ENCODE results near the gene SMIM22.

Gene SMIM22

DNA sequence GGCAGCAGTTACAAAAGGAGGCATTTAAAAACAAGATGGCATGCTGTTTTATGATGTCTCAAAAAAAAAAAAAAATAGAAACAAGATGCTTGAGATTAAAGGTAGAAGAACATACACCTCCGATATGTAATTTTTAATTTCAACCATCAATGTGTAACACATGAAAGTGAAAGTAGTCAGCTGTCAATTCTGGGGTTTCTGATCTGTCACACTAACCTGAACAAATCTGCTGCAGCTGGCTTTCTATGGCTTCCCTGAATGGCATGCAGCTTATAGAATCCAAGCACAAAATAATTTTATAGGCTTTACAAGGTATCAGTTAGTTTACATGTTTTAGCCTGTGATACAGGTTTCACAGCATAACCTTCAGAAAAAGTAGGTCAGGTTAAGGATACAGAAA, 38.4 kb downstream of the SMIM22 start:
- H3K27me3 ChIP-seq (replicated peaks in 2 of 5; ENCODE audit: control insufficient read depth in 4 of 5, insufficient read depth in 5 of 5, low read length in 4 of 5), result no peaks in the 10 kb centered on the region
- no peak overlapping the region for H3K4me3 ChIP-seq (ENCODE audit: control insufficient read depth in 1 of 7, extremely low read depth in 1 of 7, insufficient read depth in 4 of 7, low read depth in 2 of 7, low read length in 6 of 7)
- H3K4me1 ChIP-seq (ENCODE audit: control extremely low read depth in 1 of 4, control insufficient read depth in 4 of 4, insufficient read depth in 4 of 4, low read length in 3 of 4), result no peaks in the 10 kb centered on the region
- H3K9me3 ChIP-seq (ENCODE audit: control extremely low read depth in 1 of 5, control insufficient read depth in 4 of 5, insufficient read depth in 2 of 5, low read depth in 1 of 5, low read length in 4 of 5), result no peaks in the 10 kb centered on the region
- ChIA-PET POLR2A (no interaction called here), CTCF (interaction anchor here (2.2 kb wide), 1 partner anchor 9 kb away, joined by 6 read pairs; no protein-coding TSS in a partner anchor)
- DNase-seq, result no peak
- no CpG with 5 or more reads among the region's 1 CpG for WGBS (ENCODE audit: insufficient coverage)
- H3K27ac ChIP-seq (ENCODE audit: insufficient read depth in 1 of 2, low read depth in 1 of 2, low read length in 2 of 2, poor library complexity in 1 of 2, severe bottlenecking in 2 of 2), result no peak overlapping the region
- H3K36me3 ChIP-seq (ENCODE audit: control insufficient read depth in 4 of 4, insufficient read depth in 4 of 4, low read length in 3 of 4), result peaks cover 35 to 78% (median 60%) of the 10 kb centered on the region in 4 experiments

DNA sequence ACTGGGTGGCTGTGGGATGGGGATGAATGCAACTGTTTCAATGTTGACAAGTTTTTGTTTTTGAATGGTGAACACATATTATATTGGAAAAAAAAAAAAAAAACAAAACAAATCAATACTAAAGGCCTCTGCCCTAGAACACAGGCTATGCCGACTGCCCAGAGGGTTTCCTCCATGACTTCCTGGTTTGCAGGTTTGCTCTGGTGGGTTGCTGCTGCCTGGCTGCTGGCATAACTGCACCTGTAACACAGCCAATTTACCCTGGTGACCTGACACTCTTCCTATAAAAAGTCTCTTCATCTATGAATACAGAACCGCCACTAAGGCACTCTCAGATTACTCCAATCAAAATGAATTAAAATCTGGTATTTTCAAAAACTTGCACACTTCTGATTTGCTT, 41.6 kb downstream of the SMIM22 start:
- Histone ChIP-seq H3K9me3 (ENCODE audit: control extremely low read depth in 1 of 5, control insufficient read depth in 4 of 5, insufficient read depth in 2 of 5, low read depth in 1 of 5, low read length in 4 of 5) (no peaks in the 10 kb centered on the region), H3K4me3 (ENCODE audit: control insufficient read depth in 1 of 7, extremely low read depth in 1 of 7, insufficient read depth in 4 of 7, low read depth in 2 of 7, low read length in 6 of 7) (no peak overlapping the region), H3K27ac (ENCODE audit: insufficient read depth in 1 of 2, low read depth in 1 of 2, low read length in 2 of 2, poor library complexity in 1 of 2, severe bottlenecking in 2 of 2) (no peak overlapping the region), H3K36me3 (ENCODE audit: control insufficient read depth in 4 of 4, insufficient read depth in 4 of 4, low read length in 3 of 4) (peaks cover 25 to 80% (median 63%) of the 10 kb centered on the region in 4 experiments), H3K27me3 (replicated peaks in 2 of 5; ENCODE audit: control insufficient read depth in 4 of 5, insufficient read depth in 5 of 5, low read length in 4 of 5) (no peaks in the 10 kb centered on the region), H3K4me1 (ENCODE audit: control extremely low read depth in 1 of 4, control insufficient read depth in 4 of 4, insufficient read depth in 4 of 4, low read length in 3 of 4) (no peaks in the 10 kb centered on the region)
- POLR2A ChIA-PET, result no interaction called here
- DNase-seq, result no peak
- WGBS (ENCODE audit: insufficient coverage), result 92% methylated on average over 2 of the region's 2 CpGs
- CTCF ChIA-PET, result interaction anchor here (0.6 to 1.1 kb wide), 2 partner anchors 10 to 96 kb away, joined by 3 read pairs; no protein-coding TSS in a partner anchor

GRCh38 chr16:4837733-4838501, 42.7 kb downstream of the SMIM22 start:
- ChIA-PET POLR2A (interaction anchor here (0.7 kb wide), 1 partner anchor 103 kb away, joined by 4 read pairs; no protein-coding TSS in a partner anchor), CTCF (interaction anchor here (0.6 to 1.1 kb wide), 2 partner anchors 8 to 9 kb away, joined by 3 read pairs; no protein-coding TSS in a partner anchor)
- WGBS (ENCODE audit: insufficient coverage), result 91% methylated on average over 5 of the region's 13 CpGs
- Histone ChIP-seq H3K27ac (ENCODE audit: insufficient read depth in 1 of 2, low read depth in 1 of 2, low read length in 2 of 2, poor library complexity in 1 of 2, severe bottlenecking in 2 of 2) (no peak overlapping the region), H3K4me3 (ENCODE audit: control insufficient read depth in 1 of 7, extremely low read depth in 1 of 7, insufficient read depth in 4 of 7, low read depth in 2 of 7, low read length in 6 of 7) (no peak overlapping the region), H3K9me3 (ENCODE audit: control extremely low read depth in 1 of 5, control insufficient read depth in 4 of 5, insufficient read depth in 2 of 5, low read depth in 1 of 5, low read length in 4 of 5) (no peaks in the 10 kb centered on the region), H3K36me3 (ENCODE audit: control insufficient read depth in 4 of 4, insufficient read depth in 4 of 4, low read length in 3 of 4) (peaks cover 23 to 77% (median 57%) of the 10 kb centered on the region in 4 experiments), H3K4me1 (ENCODE audit: control extremely low read depth in 1 of 4, control insufficient read depth in 4 of 4, insufficient read depth in 4 of 4, low read length in 3 of 4) (no peaks in the 10 kb centered on the region), H3K27me3 (replicated peaks in 2 of 5; ENCODE audit: control insufficient read depth in 4 of 5, insufficient read depth in 5 of 5, low read length in 4 of 5) (no peaks in the 10 kb centered on the region)
- no peak for DNase-seq

DNA sequence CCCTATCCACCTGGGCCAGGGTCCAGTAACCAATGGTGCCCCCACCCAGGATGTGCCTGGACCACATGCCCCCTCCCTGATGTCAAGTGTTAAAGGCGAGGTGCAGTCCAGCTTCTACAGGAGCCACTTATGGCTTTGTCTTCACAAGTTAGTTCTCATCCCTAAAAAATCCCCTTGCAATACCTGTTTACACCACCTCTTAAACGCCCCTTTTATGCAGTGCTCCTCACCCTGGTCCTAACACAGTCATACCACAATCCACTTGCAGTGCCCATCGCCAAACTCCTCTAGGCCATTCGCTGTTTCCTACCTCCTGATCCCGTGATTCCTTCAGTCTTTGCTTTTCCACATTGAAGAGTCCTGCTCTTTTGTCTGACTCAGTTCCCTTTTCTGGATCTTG, 44.8 kb downstream of the SMIM22 start:
- H3K27me3 ChIP-seq (replicated peaks in 2 of 5; ENCODE audit: control insufficient read depth in 4 of 5, insufficient read depth in 5 of 5, low read length in 4 of 5), result no peaks in the 10 kb centered on the region
- peak in 1 of 3 donors; percentile 12 for DNase-seq
- no peak overlapping the region for H3K4me3 ChIP-seq (ENCODE audit: control insufficient read depth in 1 of 7, extremely low read depth in 1 of 7, insufficient read depth in 4 of 7, low read depth in 2 of 7, low read length in 6 of 7)
- H3K27ac ChIP-seq (ENCODE audit: insufficient read depth in 1 of 2, low read depth in 1 of 2, low read length in 2 of 2, poor library complexity in 1 of 2, severe bottlenecking in 2 of 2), result no peak overlapping the region
- WGBS (ENCODE audit: insufficient coverage), result 100% methylated on average over 5 of the region's 5 CpGs
- peaks cover 25 to 79% (median 55%) of the 10 kb centered on the region in 4 experiments for H3K36me3 ChIP-seq (ENCODE audit: control insufficient read depth in 4 of 4, insufficient read depth in 4 of 4, low read length in 3 of 4)
- no peaks in the 10 kb centered on the region for H3K9me3 ChIP-seq (ENCODE audit: control extremely low read depth in 1 of 5, control insufficient read depth in 4 of 5, insufficient read depth in 2 of 5, low read depth in 1 of 5, low read length in 4 of 5)
- no peaks in the 10 kb centered on the region for H3K4me1 ChIP-seq (ENCODE audit: control extremely low read depth in 1 of 4, control insufficient read depth in 4 of 4, insufficient read depth in 4 of 4, low read length in 3 of 4)
- POLR2A ChIA-PET, result no interaction called here
- CTCF ChIA-PET, result no interaction called here

DNA sequence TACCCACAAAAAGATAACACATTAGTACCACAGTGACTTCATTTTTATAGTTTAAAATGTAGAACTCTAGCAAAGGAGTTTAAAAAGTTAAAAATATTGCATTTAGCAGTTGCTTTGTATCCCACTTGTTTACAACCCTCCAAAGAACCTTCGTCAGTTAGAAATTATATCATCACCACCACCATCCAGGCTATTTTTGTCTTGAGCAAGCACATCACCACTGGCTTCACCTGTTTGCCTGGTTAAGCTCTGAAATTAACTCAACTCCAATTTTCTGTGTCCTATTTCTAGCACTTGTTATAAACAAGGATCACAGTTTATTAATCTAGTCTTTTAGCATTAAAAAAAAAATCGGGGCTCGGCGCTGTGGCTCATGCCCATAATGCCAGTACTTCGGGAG, 45.8 kb downstream of the SMIM22 start:
- Histone ChIP-seq H3K4me3 (ENCODE audit: control insufficient read depth in 1 of 7, extremely low read depth in 1 of 7, insufficient read depth in 4 of 7, low read depth in 2 of 7, low read length in 6 of 7) (no peak overlapping the region), H3K36me3 (ENCODE audit: control insufficient read depth in 4 of 4, insufficient read depth in 4 of 4, low read length in 3 of 4) (peaks cover 24 to 79% (median 51%) of the 10 kb centered on the region in 4 experiments), H3K27me3 (replicated peaks in 2 of 5; ENCODE audit: control insufficient read depth in 4 of 5, insufficient read depth in 5 of 5, low read length in 4 of 5) (no peaks in the 10 kb centered on the region), H3K9me3 (ENCODE audit: control extremely low read depth in 1 of 5, control insufficient read depth in 4 of 5, insufficient read depth in 2 of 5, low read depth in 1 of 5, low read length in 4 of 5) (no peaks in the 10 kb centered on the region), H3K4me1 (ENCODE audit: control extremely low read depth in 1 of 4, control insufficient read depth in 4 of 4, insufficient read depth in 4 of 4, low read length in 3 of 4) (peaks cover 5 to 7% (median 7%) of the 10 kb centered on the region in 4 experiments), H3K27ac (ENCODE audit: insufficient read depth in 1 of 2, low read depth in 1 of 2, low read length in 2 of 2, poor library complexity in 1 of 2, severe bottlenecking in 2 of 2) (no peak overlapping the region)
- ChIA-PET POLR2A (no interaction called here), CTCF (no interaction called here)
- 50% methylated on average over 2 of the region's 5 CpGs for WGBS (ENCODE audit: insufficient coverage)
- no peak for DNase-seq

Measured in common myeloid progenitor, CD34-positive (primary cell).